K562 (cell line): Measurements from ENCODE around the gene KCNQ5. TPM values are rescaled to one million over a fixed set of nuclear protein-coding genes. Genes with fewer than 3 reads are reported as not detected.

Source experiments
- ATAC-seq: fragments of 200-7000 bp; cut with Tn5 transposase; 3 replicates; pipeline ENCODE4 v1.9.1; 2020; ENCODE audit warnings: moderate library complexity
- BruUV-seq: library from RNA; stranded (reverse); fragments of 400-500 nt; replicated peaks from 2 replicates; lab custom pipeline; 2021; lab: Mats Ljungman, UMichigan
- CTCF ChIA-PET: fragments of 300-600 bp; formaldehyde crosslinking; extraction: SDS; loops from one replicate; lab custom pipeline; 2021; ENCODE audit warnings: low intra/inter-chr PET ratio; lab: Yijun Ruan, JAX
- POLR2A ChIA-PET: fragments of 300-600, 350-650 bp; sonication (Branson Sonifier 250); formaldehyde crosslinking; extraction: SDS; loops from one replicate; lab custom pipeline; 2021; ENCODE audit warnings: antibody characterized with exemption, inconsistent platforms; lab: Yijun Ruan, JAX
- DNase-seq, 4 experiments: peaks; one replicate each; pipeline versions ENCODE4 v3.0.0 to v3.0.0-alpha.2; 2011 to 2018; ENCODE audit warnings: low spot score in 3 of 4, mixed read lengths in 3 of 4; ENCODE audit errors: extremely low read depth in 1 of 4
- FAIRE-seq: peaks from 2 replicates; lab custom pipeline; 2011; peaks lifted over from hg19 to GRCh38; lab: Jason Lieb, UNC
- H2AFZ ChIP-seq: 2 replicates; pipeline ENCODE4 v1.6.0; 2011; ENCODE audit warnings: low read depth, low read length, control low read depth, inconsistent platforms
- H3K27ac ChIP-seq: fragments of 200-600 bp; 3 replicates; pipeline ENCODE4 v1.8.0; 2011; ENCODE audit warnings: low read depth, mild to moderate bottlenecking, control low read depth, inconsistent platforms, low read length, moderate library complexity, mixed read lengths; ENCODE audit errors: extremely low read depth
- H3K27me3 ChIP-seq, 2 experiments: fragments of 300-600 bp in 1 of 2; 2 replicates in 1 of 2; 3 replicates in 1 of 2; pipeline versions ENCODE4 v1.6.0 to v1.8.0; 2011; ENCODE audit warnings: inconsistent platforms in 2 of 2, low read length in 2 of 2, mild to moderate bottlenecking in 1 of 2, mixed read lengths in 1 of 2, moderate library complexity in 1 of 2; ENCODE audit not compliant: control insufficient read depth in 2 of 2, insufficient read depth in 2 of 2
- H3K36me3 ChIP-seq: fragments of 300-600 bp; 3 replicates; pipeline ENCODE4 v1.8.0; 2011; ENCODE audit warnings: mild to moderate bottlenecking, low read length, inconsistent platforms; ENCODE audit not compliant: control insufficient read depth, insufficient read depth
- H3K4me1 ChIP-seq, 2 experiments: fragments of 200-600 bp in 1 of 2; replicated peaks in 1 of 2; 2 replicates in 1 of 2; 3 replicates in 1 of 2; pipeline versions ENCODE4 v1.5.1 to v1.8.0; 2011; ENCODE audit warnings: inconsistent platforms in 2 of 2, low read length in 2 of 2, mild to moderate bottlenecking in 1 of 2, mixed read lengths in 1 of 2, moderate library complexity in 1 of 2; ENCODE audit not compliant: control insufficient read depth in 2 of 2, insufficient read depth in 2 of 2
- H3K4me2 ChIP-seq: 2 replicates; pipeline ENCODE4 v1.6.1; 2011; ENCODE audit warnings: low read length, control low read depth, inconsistent platforms, mixed read lengths; ENCODE audit not compliant: insufficient read depth
- H3K4me3 ChIP-seq: fragments of 200-600 bp; sonication (generic), shearing (Covaris generic); 2 replicates; pipeline ENCODE4 v1.5.1; 2016; ENCODE audit warnings: control low read depth, inconsistent platforms
- H3K79me2 ChIP-seq: fragments of 200-600 bp; 3 replicates; pipeline ENCODE4 v1.8.0; 2011; ENCODE audit warnings: low read length, inconsistent platforms; ENCODE audit not compliant: control insufficient read depth, insufficient read depth
- H3K9ac ChIP-seq, 2 experiments: 2 replicates each; pipeline versions ENCODE4 v1.6.0 to v1.6.1; 2011; ENCODE audit warnings: low read depth in 2 of 2, low read length in 2 of 2, control low read depth in 1 of 2, inconsistent platforms in 1 of 2, mild to moderate bottlenecking in 1 of 2, mixed read lengths in 1 of 2; ENCODE audit not compliant: insufficient read depth in 1 of 2
- H3K9me1 ChIP-seq: one replicate; pipeline ENCODE4 v1.6.0; 2011; ENCODE audit warnings: inconsistent platforms, mild to moderate bottlenecking, low read length, moderate library complexity; ENCODE audit not compliant: control insufficient read depth, insufficient read depth
- H3K9me3 ChIP-seq: replicated peaks from 2 replicates; pipeline ENCODE4 v1.5.1; 2011; ENCODE audit warnings: low read depth, low read length, inconsistent platforms; ENCODE audit not compliant: control insufficient read depth, insufficient read depth
- H4K20me1 ChIP-seq: replicated peaks from 2 replicates; pipeline ENCODE4 v1.6.1; 2011; ENCODE audit warnings: low read length, inconsistent platforms, mixed read lengths; ENCODE audit not compliant: control insufficient read depth, insufficient read depth
- C11orf30 ChIP-seq: fragments of 450-650 bp; IDR thresholded peaks from 2 replicates; pipeline ENCODE4 v1.6.1; 2016; ENCODE audit warnings: low read depth, mild to moderate bottlenecking
- CC2D1A ChIP-seq: fragments of 450-650 bp; IDR thresholded peaks from 2 replicates; pipeline ENCODE4 v1.6.1; 2017; ENCODE audit warnings: mild to moderate bottlenecking
- FUS ChIP-seq: fragments of 200-400 bp; formaldehyde crosslinking; optimal IDR thresholded peaks from 2 replicates; pipeline ENCODE3; 2017; ENCODE audit warnings: low read depth, low read length
- HINFP ChIP-seq: fragments of 450-650 bp; conservative IDR thresholded peaks from 2 replicates; pipeline ENCODE4 v1.6.1; 2016; ENCODE audit warnings: missing genetic modification characterization, low read depth, mild to moderate bottlenecking, control low read depth, missing compliant biosample characterization
- LEF1 ChIP-seq: fragments of 450-650 bp; IDR thresholded peaks from 2 replicates; pipeline ENCODE4 v1.6.1; 2016; ENCODE audit warnings: mild to moderate bottlenecking
- MAX ChIP-seq: sonication (generic); formaldehyde crosslinking; IDR thresholded peaks from 2 replicates; pipeline ENCODE4 v1.9.0; 2022; ENCODE audit warnings: mild to moderate bottlenecking, missing genetic modification reagents
- MYC ChIP-seq, 2 experiments: fragments of 250-450 bp in 1 of 2; sonication (Bioruptor Pico) in 1 of 2; IDR thresholded peaks; 2 replicates each; pipeline versions ENCODE4 v1.5.1 to v1.6.1; 2012 to 2021; ENCODE audit warnings: low read depth in 2 of 2, borderline replicate concordance in 1 of 2, improper control_type of control experiment in 1 of 2, low read length in 1 of 2, mild to moderate bottlenecking in 1 of 2, moderate library complexity in 1 of 2
- PCBP1 ChIP-seq: fragments of 200-400 bp; formaldehyde crosslinking; IDR thresholded peaks from 2 replicates; pipeline ENCODE4 v1.6.1; 2018; ENCODE audit warnings: mild to moderate bottlenecking, low read depth, low read length; ENCODE audit not compliant: poor library complexity, severe bottlenecking
- PCBP2 ChIP-seq: fragments of 200-400 bp; formaldehyde crosslinking; IDR thresholded peaks from 2 replicates; pipeline ENCODE4 v1.6.1; 2018; ENCODE audit warnings: low read length, low read depth, mild to moderate bottlenecking, moderate library complexity; ENCODE audit not compliant: poor library complexity, severe bottlenecking
- POU5F1 ChIP-seq: fragments of 150-350 bp; IDR thresholded peaks from 2 replicates; pipeline ENCODE4 v1.6.1; 2014; ENCODE audit warnings: borderline replicate concordance, low read length, low read depth, mild to moderate bottlenecking; ENCODE audit not compliant: partially characterized antibody
- RAD21 ChIP-seq, 2 experiments: fragments of 250-450 bp in 1 of 2; fragments of 450-650 bp in 1 of 2; sonication (Bioruptor Pico) in 1 of 2; formaldehyde crosslinking in 1 of 2; IDR thresholded peaks in 1 of 2; conservative IDR thresholded peaks in 1 of 2; 2 replicates each; pipeline versions ENCODE4 v1.4.0 to v1.8.0; 2020 to 2022; ENCODE audit warnings: mild to moderate bottlenecking in 2 of 2, moderate library complexity in 1 of 2
- TRIM24 ChIP-seq, 2 experiments: fragments of 450-650 bp; IDR thresholded peaks; 2 replicates each; pipeline ENCODE4 v1.6.1; 2016
- ZNF23 ChIP-seq: fragments of 250-450 bp; sonication (Bioruptor Pico); IDR thresholded peaks from 2 replicates; pipeline ENCODE4 v1.4.0; 2020; ENCODE audit warnings: mild to moderate bottlenecking
- WGBS: fragments of 100-300 bp; shearing (Covaris generic); methylation state at CpG from one replicate; pipeline ENCODE4 v1.1.6; 2016; ENCODE audit warnings: low coverage, mixed read lengths; ENCODE audit not compliant: insufficient coverage; ENCODE audit errors: missing lambda C conversion rate; 5-methylcytosine and 5-hydroxymethylcytosine counted together
- in situ Hi-C: fragments of 300-500 bp; cut with MboI; formaldehyde crosslinking; loops from 4 replicates; pipeline ENCODE4 v1.15.0; 2018; ENCODE audit warnings: inconsistent platforms, mixed read lengths
- intact Hi-C: fragments of 100-400 bp; cut with micrococcal nuclease; formaldehyde crosslinking; loops from 2 replicates; pipeline ENCODE4 v1.14.2; 2022
- polyA plus RNA-seq, 8 experiments: library from polyadenylated mRNA; depleted of rRNA in 4 of 8; stranded (reverse) in 5 of 8; unstranded in 3 of 8; fragments of >200 nt; fragmentation: Nextera tagmentation in 2 of 8; fragmentation: Illumina TruSeq in 1 of 8; extraction: Ambion mirVana in 2 of 8; extraction: Trizol in 1 of 8; gene quantifications; 2 replicates each; pipeline versions ENCODE4 v1.2.1 to v1.2.3, GENCODE V29; 2011 to 2014; ENCODE audit warnings: inconsistent platforms in 1 of 8, missing spikeins in 1 of 8
- total RNA-seq, 7 experiments: library from RNA; depleted of rRNA in 6 of 7; stranded (reverse); fragments of >200 nt in 6 of 7; fragmentation: Illumina TruSeq in 2 of 7; extraction: Trizol in 2 of 7; gene quantifications; 2 replicates each; pipeline versions ENCODE4 v1.2.1 to v1.2.3, GENCODE V29; 2011 to 2021; ENCODE audit warnings: low replicate concordance in 1 of 7

The KCNQ5 gene
- total and polyA plus RNA-seq, 9 of the 15 experiments (the other 6 are each of a cell fraction or from before 2014, with no cell fraction given): 0.31 to 5.9 (median 2.6) TPM

GRCh38 chr6:72616406-72617015, 5.4 kb upstream of the KCNQ5 start:
- H3K4me2 ChIP-seq: no peak overlapping the region
- peaks cover 7 to 15% of the 10 kb centered on the region in 2 experiments; a peak in 4 of 5 replicates for H3K4me1 ChIP-seq
- no peaks in the 10 kb centered on the region for H3K27me3 ChIP-seq
- WGBS: 38% methylated on average over 3 of the region's 3 CpGs
- ChIA-PET POLR2A (interaction anchor here (0.7 kb wide), 1 partner anchor 40 kb away, joined by 3 read pairs; no protein-coding TSS in a partner anchor), CTCF (interaction anchor here (0.7 kb wide), 2 partner anchors 36 to 513 kb away, joined by 3 to 4 read pairs; no protein-coding TSS in a partner anchor)
- no peak for FAIRE-seq
- H4K20me1 ChIP-seq: no peaks in the 10 kb centered on the region
- no peaks in the 10 kb centered on the region for H3K79me2 ChIP-seq
- intact Hi-C loops (loop anchor here (1.0 to 10.0 kb wide), 2 partner anchors 514 to 708 kb away; no protein-coding TSS in a partner anchor), in situ Hi-C loops (no loop called here)
- DNase-seq: peak in 2 of 4 experiments; percentile 28 to 56
- no peaks in the 10 kb centered on the region for H3K9me1 ChIP-seq
- no peaks in the 10 kb centered on the region for H3K36me3 ChIP-seq
- no TSS peak for BruUV-seq
- peak overlapping the region; percentile 66; the same call in 1 of the 2 replicates for H2AFZ ChIP-seq
- H3K9me3 ChIP-seq: no peaks in the 10 kb centered on the region
- no peak for ATAC-seq
- no peak overlapping the region for H3K4me3 ChIP-seq
- no peak overlapping the region for H3K27ac ChIP-seq
- H3K9ac ChIP-seq: no peak overlapping the region
- TF ChIP-seq TRIM24 (IDR thresholded peaks at IDR 0.05) (no peak), LEF1 (no peak), ZNF23 (CRISPR knock-in tag) (no peak), PCBP2 (no peak), PCBP1 (no peak), MYC (IDR thresholded peaks at IDR 0.05; ENCODE audit: low read depth, low read length) (no peak), MYC (CRISPR knock-in tag; IDR thresholded peaks at IDR 0.05; ENCODE audit: borderline replicate concordance, low read depth) (no peak), RAD21 (CRISPR knock-in tag; conservative IDR thresholded peaks at IDR 0.05 in 1 of 2, IDR thresholded peaks at IDR 0.05 in 1 of 2) (peak; percentile 57 to 72), HINFP (tag) (no peak), FUS (no peak), C11orf30 (no peak), POU5F1 (no peak), MAX (CRISPR knock-in tag) (no peak), CC2D1A (no peak)
